ENCODE results near the gene RGL2.
"Not testable (repeated sequence)": the region's sequence is repeated elsewhere in the genome, so short reads cannot be mapped to it uniquely, and the experiment has no call there.

RGL2 gene

GRCh38 chr6:33294086-33294823 is 4.5 kb downstream of the RGL2 start:
- DNase-seq: no peak

DNA sequence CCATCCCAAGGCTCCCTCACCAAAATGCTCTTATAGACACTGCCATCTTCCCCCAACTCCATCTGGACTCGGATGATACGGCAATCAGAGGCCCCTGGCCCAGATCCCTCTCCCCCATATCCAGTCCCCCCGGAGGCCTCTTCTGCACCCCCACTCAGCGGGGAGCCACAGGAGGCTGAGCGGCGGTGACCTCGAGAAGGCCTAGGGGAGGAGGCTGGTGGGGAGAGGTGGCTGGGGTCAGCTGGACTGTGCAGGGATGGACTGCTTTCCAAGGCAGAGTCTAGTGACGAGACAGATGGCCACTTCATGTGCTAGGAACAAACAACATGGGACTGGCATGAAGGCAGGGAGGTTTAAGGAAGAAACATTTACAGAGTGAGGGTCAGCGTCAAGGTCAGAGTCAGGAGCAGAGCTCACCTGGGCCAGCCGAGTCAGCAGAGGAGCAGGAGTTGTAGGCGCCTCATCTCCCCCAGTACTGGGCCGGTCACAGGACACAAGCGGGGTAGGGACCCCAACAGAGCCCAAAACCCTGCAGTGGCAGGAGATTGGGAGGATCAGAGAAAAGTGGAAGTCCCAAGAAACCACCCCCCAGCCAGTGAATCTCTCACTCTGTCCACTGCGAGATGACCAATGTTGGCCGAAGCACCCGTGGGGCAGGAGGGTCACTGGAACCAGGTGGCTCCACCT is 5.6 kb downstream of the RGL2 start:
- no peak for DNase-seq

DNA sequence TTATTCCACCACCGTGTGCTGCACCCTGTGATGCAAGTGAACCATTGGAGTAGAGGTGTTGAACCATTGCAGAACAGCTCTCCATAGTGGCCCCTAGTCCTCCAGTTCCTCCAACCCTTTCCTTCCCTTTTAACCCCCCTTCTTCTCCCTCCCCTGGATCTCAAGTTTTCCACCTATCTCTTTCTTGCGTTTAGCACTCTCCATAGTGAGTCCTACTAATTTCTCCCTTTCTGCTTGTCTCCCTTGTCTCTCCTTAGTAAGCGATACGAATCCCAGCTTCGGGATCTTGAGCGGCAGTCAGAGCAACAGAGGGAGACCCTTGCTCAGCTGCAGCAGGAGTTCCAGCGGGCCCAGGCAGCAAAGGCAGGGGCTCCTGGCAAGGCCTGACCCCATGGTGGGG is 8.3 kb downstream of the RGL2 start:
- no peak for DNase-seq

DNA sequence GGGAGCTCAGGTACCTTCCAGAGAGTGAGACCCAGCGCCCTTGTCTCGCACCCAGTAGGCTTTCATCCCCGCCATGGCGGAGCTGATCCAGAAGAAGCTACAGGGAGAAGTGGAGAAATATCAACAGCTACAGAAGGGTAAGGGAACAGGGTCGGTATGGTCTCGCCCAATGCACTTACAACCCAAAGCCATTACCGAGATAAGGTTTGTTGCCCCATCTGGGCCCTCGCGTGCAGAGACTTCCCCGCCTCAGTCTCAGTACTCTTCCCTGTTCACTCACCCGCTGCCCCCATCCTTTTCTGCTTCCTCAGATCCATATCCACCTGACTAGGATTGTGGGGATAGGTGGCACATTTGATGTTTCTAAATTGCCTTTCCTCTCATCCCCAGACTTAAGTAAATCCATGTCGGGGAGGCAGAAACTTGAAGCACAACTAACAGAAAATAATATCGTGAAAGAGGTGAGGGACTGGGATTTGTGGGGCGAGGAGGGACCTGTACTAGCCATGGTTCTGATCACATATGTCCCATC is 8.9 kb downstream of the RGL2 start:
- DNase-seq: peak in 1 of 4 experiments; percentile 41

GRCh38 chr6:33288921-33289783 is 9.6 kb downstream of the RGL2 start, which contains the start of the genes PFDN6 and WDR46:
TSS of gene PFDN6 (plus strand) at chr6:33289601. CDS start at chr6:33289857, 256 bp downstream.
TSS of gene WDR46 (minus strand) at chr6:33289239. CDS start at chr6:33289170, 69 bp downstream.
- DNase-seq: peak; percentile 83 to 93 (median 90)

GRCh38 chr6:33288141-33288920 is 10.4 kb downstream of the RGL2 start:
- peak in 1 of 4 experiments; percentile 10 for DNase-seq

DNA sequence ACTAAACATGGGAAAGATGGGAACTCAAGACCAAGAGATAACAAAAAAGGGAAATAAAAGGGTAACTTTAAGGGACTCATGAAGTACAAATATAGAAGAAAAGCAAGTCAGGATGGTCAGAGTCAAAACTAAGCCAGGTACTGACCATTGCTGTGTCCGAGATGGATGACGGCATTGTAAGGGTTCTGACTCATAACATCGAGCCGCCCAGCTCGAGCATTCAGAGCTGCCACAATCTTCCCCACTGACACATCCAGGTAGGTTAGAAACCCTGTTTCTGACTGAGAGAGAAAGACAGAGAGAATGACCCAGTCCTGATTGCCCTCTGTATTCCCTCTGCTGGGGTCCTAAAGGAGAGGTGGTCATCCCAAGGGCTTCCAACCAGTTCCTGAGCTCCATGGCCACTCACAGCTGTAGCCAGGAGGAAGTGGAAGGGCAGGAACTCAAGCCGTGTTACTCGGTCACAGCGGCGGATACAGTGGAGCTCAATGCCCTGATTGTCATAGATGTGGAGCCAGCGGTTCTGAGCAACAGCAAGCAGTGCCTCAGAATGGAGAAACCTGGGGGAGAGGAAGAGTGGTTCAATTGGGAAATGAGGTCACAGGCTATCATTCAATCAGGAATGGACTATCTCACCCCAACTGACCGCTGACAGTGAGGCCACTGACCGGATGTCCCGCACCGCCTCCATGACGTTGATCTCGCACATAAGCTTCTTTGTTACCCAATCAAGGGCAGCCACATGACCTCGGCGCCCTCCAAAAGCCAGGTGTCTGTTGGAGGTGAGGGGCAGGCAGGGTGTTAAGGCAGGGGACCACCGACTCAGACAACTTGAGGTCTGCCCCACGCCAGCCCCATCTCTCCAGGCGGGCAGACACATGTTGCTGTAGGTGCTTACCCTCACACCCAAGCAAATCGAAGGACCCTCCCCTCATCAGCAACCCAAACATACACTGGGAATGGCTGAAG is 11.5 kb downstream of the RGL2 start:
- no peak for DNase-seq

- not testable (repeated sequence) for DNase-seq
Observed at GRCh38 chr6:33285214-33285613, 13.5 kb downstream of the RGL2 start.

DNA sequence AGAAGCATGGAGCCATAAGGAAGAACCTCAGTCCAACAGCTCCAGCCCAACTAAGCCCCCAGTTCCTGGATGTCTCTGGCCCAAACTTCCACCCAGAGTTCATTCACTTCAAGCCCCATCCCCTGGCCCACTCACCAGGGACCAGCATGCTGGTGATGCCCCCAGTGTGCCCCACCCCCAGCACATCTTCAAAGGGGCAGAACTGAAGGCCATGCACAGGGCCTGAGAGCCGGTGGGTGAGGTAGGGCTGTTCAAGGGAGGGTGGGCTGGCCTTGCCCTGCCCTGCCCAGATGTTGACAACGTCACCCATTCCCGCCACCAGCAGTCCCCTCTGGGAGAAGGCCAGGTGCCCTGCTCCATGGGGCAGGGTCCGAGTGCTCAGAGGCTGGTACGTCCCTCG is 18.2 kb downstream of the RGL2 start:
- DNase-seq: no peak

DNA sequence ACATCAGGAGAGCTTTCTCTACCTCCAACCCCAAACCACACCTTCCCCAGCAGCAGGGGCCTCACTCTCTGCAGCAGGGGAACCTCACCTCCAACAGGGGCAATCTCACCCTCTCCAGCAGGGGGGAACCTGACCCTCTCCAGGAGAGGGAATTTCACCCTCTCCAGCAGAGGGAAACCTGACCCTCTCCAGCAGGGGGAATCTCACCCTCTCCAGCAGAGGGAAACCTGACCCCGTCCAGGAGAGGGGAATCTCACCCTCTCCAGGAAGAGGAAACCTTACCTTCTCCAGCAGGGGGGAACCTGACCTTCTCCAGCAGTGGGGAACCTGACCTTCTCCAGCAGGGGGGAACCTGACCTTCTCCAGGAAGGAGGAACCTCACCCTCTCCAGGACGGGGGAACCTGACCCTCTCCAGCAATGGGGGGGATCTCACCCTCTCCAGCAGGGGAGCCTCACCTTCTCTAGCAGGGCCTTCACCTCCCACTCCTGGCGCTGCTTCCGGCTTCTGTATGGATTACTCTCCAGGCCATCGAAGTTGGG is 18.7 kb downstream of the RGL2 start:
- DNase-seq: peak; percentile 48 to 71 (median 60)

GRCh38 chr6:33279257-33279695 is 19.5 kb downstream of the RGL2 start:
- DNase-seq: peak in 3 of 4 experiments; percentile 17 to 58 (median 54)

- DNase-seq: no peak
Observed at GRCh38 chr6:33278810-33279209, 19.9 kb downstream of the RGL2 start.

DNA sequence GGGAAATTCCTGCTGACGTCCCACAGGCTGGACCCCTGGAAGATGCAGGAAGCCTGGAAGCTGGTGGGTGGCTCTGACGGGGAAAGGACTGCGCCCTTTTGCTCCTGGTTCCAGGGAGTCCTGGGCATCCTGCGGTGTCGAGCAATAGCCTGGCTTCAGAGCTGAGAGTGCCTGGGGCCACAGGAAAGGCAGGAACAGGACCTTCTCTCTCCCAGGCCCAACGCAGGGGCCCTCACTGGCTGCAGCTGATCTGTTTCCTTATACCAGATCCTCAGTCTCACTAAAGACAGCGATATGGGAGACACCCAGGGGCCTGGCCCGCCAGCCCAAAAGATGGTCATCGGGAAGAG is 20.4 kb downstream of the RGL2 start:
- no peak for DNase-seq

- DNase-seq: peak in 2 of 4 experiments; percentile 20 to 30
Observed at GRCh38 chr6:33277663-33278391, 20.9 kb downstream of the RGL2 start.

GRCh38 chr6:33276864-33277662 is 21.7 kb downstream of the RGL2 start, which contains the start of gene B3GALT4:
TSS of gene B3GALT4 (plus strand) at chr6:33277123. CDS start at chr6:33277420, 297 bp downstream.
- DNase-seq: peak; percentile 77 to 91 (median 84)

DNA sequence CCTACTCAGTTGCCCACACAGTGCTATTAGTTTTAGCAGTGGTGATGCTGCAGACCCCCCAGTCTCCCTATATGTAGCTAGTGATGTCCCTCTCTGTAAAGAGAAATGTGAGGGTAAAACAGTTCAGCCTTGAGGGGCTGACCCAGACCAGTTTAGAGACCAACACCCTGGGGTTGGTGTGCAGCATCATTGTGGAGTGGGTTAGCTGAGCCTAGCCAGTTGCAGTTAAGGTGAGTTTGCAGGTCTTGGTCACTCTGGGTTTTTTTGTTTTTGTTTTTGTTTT is 22.2 kb downstream of the RGL2 start:
- no peak for DNase-seq

DNA sequence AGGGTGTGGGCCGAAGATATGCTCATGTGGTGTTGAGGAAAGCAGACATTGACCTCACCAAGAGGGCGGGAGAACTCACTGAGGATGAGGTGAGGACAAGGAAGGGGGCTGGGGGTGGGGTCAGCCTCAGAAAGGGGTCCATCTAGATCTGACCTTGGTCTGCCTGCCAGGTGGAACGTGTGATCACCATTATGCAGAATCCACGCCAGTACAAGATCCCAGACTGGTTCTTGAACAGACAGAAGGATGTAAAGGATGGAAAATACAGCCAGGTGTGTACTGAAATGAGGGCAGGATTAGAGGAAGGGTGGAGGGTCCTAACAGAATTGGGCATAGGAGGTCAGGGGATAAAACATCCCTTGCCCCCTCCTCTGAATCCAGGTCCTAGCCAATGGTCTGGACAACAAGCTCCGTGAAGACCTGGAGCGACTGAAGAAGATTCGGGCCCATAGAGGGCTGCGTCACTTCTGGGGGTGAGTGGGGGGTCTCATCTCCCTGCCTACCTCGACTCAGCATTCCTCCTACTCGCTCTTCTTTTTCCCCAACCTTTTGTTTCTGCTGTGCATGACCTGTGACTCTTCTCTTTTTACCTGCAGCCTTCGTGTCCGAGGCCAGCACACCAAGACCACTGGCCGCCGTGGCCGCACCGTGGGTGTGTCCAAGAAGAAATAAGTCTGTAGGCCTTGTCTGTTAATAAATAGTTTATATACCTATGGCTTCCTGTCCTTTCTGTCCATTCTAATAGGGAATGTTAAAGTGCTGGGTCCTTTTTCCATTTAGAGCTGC is 22.8 kb downstream of the RGL2 start:
- not testable (repeated sequence) for DNase-seq
